ENCODE results near the gene PARD3B. TPM values are rescaled to one million over a fixed set of nuclear protein-coding genes. Genes with fewer than 3 reads are reported as not detected.

PARD3B gene
- total RNA-seq, 1 experiment from 2014 or later: 7.6 TPM

DNA sequence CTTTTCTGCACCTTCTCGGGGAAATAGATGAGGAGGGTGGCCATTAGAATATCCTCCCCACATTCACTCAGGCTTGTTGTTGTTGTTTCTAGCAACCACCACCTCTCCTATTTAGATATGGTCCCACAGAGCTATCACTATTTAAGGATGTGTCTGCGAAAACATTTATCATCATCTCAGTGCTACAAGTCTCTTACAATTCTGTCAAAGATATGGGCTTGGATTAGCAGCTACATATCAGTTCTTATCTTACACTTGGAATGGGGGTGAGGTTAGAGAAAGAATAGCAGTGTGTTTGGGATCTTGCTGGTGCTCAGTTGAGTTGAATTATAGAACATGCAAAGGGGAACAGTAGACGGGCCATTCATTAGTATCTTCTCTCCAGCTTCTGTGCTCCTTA lies 546.1 kb downstream of the PARD3B start:
- Histone ChIP-seq H3K27me3 (replicated peaks; ENCODE audit: insufficient read depth, low read depth, low read length, poor library complexity) (no peaks in the 10 kb centered on the region), H3K4me3 (ENCODE audit: low read depth, low read length, poor library complexity, severe bottlenecking) (no peak overlapping the region), H3K36me3 (ENCODE audit: insufficient read depth, low read length, poor library complexity, severe bottlenecking) (no peaks in the 10 kb centered on the region), H3K27ac (ENCODE audit: low read depth, low read length, poor library complexity, severe bottlenecking) (no peak overlapping the region), H3K4me1 (ENCODE audit: insufficient read depth, low read length, poor library complexity, severe bottlenecking) (no peaks in the 10 kb centered on the region), H3K9me3 (ENCODE audit: low read depth, low read length, poor library complexity, severe bottlenecking) (no peaks in the 10 kb centered on the region)
- no peak for DNase-seq (ENCODE audit: low spot score)
- no TSS peak for BruUV-seq (replicated peaks)
- CTCF ChIA-PET: no interaction called here
- POLR2A ChIA-PET (ENCODE audit: low non-redundant PET): interaction anchor here (0.6 kb wide), 1 partner anchor 267 kb away, joined by 7 read pairs; no protein-coding TSS in a partner anchor
- TF ChIP-seq, protein P1, sequence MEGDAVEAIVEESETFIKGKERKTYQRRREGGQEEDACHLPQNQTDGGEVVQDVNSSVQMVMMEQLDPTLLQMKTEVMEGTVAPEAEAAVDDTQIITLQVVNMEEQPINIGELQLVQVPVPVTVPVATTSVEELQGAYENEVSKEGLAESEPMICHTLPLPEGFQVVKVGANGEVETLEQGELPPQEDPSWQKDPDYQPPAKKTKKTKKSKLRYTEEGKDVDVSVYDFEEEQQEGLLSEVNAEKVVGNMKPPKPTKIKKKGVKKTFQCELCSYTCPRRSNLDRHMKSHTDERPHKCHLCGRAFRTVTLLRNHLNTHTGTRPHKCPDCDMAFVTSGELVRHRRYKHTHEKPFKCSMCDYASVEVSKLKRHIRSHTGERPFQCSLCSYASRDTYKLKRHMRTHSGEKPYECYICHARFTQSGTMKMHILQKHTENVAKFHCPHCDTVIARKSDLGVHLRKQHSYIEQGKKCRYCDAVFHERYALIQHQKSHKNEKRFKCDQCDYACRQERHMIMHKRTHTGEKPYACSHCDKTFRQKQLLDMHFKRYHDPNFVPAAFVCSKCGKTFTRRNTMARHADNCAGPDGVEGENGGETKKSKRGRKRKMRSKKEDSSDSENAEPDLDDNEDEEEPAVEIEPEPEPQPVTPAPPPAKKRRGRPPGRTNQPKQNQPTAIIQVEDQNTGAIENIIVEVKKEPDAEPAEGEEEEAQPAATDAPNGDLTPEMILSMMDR (conservative IDR thresholded peaks at IDR 0.05; ENCODE audit: low read depth, low read length): no peak
- no peak for TF ChIP-seq EZH2 (IDR thresholded peaks at IDR 0.05; ENCODE audit: borderline replicate concordance, low read depth, low read length, poor library complexity, severe bottlenecking)
- intact Hi-C loops (cut with micrococcal nuclease; ENCODE audit: unreplicated experiment): no loop called here

DNA sequence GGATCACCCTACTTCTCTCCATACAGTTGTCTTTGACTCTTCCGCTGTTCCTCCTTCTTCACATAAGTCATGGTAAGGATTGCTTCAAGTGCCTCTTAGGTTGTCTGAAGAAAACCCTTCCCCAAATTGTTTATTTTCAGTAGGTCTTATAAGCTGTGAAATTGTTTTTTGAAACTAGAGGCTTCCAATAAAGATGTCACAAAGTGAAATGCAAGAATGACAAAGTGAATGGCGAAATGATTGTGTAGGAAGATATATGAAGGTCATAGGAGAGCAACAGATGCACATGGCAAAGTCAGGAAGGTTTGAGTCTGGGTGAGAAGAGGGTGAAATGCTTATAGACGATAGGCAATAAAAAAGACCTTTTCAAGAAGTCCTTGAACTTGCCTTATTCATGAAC lies 548.8 kb downstream of the PARD3B start:
- Histone ChIP-seq H3K9me3 (ENCODE audit: low read depth, low read length, poor library complexity, severe bottlenecking) (no peaks in the 10 kb centered on the region), H3K4me1 (ENCODE audit: insufficient read depth, low read length, poor library complexity, severe bottlenecking) (no peaks in the 10 kb centered on the region), H3K27me3 (replicated peaks; ENCODE audit: insufficient read depth, low read depth, low read length, poor library complexity) (no peaks in the 10 kb centered on the region), H3K4me3 (ENCODE audit: low read depth, low read length, poor library complexity, severe bottlenecking) (no peak overlapping the region), H3K36me3 (ENCODE audit: insufficient read depth, low read length, poor library complexity, severe bottlenecking) (no peaks in the 10 kb centered on the region), H3K27ac (ENCODE audit: low read depth, low read length, poor library complexity, severe bottlenecking) (no peak overlapping the region)
- ChIA-PET CTCF (no interaction called here), POLR2A (ENCODE audit: low non-redundant PET) (no interaction called here)
- no TSS peak for BruUV-seq (replicated peaks)
- DNase-seq (ENCODE audit: low spot score): no peak
- intact Hi-C loops (cut with micrococcal nuclease; ENCODE audit: unreplicated experiment): no loop called here
- TF ChIP-seq, protein P1 (conservative IDR thresholded peaks at IDR 0.05; ENCODE audit: low read depth, low read length): no peak
- TF ChIP-seq EZH2 (IDR thresholded peaks at IDR 0.05; ENCODE audit: borderline replicate concordance, low read depth, low read length, poor library complexity, severe bottlenecking): no peak

DNA sequence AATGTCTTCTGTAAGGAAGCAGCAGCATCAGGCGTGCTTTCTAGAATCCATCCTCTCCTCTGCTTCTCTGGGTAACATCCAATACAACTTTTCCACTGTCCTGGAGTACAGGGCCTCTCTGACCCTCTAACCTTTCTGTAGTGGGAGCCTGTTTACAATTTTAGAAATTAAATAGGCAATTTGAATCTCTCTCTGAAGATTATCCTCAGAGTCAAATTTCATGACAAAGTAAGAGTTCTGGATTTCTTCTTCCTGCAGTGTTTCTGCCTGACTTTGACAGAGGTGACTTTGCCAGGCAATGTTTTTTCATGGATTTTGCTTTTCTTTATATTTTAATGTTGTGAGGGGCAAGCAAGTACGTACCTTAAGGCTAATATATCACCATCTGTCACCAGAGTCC lies 558.4 kb downstream of the PARD3B start:
- Histone ChIP-seq H3K4me1 (ENCODE audit: insufficient read depth, low read length, poor library complexity, severe bottlenecking) (no peaks in the 10 kb centered on the region), H3K9me3 (ENCODE audit: low read depth, low read length, poor library complexity, severe bottlenecking) (no peaks in the 10 kb centered on the region), H3K36me3 (ENCODE audit: insufficient read depth, low read length, poor library complexity, severe bottlenecking) (no peaks in the 10 kb centered on the region), H3K4me3 (ENCODE audit: low read depth, low read length, poor library complexity, severe bottlenecking) (no peak overlapping the region), H3K27me3 (replicated peaks; ENCODE audit: insufficient read depth, low read depth, low read length, poor library complexity) (no peaks in the 10 kb centered on the region), H3K27ac (ENCODE audit: low read depth, low read length, poor library complexity, severe bottlenecking) (no peak overlapping the region)
- TF ChIP-seq EZH2 (IDR thresholded peaks at IDR 0.05; ENCODE audit: borderline replicate concordance, low read depth, low read length, poor library complexity, severe bottlenecking): no peak
- TF ChIP-seq, protein P1 (conservative IDR thresholded peaks at IDR 0.05; ENCODE audit: low read depth, low read length): no peak
- POLR2A ChIA-PET (ENCODE audit: low non-redundant PET): no interaction called here
- CTCF ChIA-PET: no interaction called here
- no peak for DNase-seq (ENCODE audit: low spot score)
- intact Hi-C loops (cut with micrococcal nuclease; ENCODE audit: unreplicated experiment): no loop called here
- BruUV-seq (replicated peaks): no TSS peak

Measured in A673 (cell line).